Calu3 (cell line): ENCODE data around the gene OPCML. TPM values are rescaled to one million over a fixed set of nuclear protein-coding genes. Genes with fewer than 3 reads are reported as not detected.

Experiments used
- BruUV-seq: library from RNA; stranded (reverse); fragments of 400-500 nt; replicated peaks from 2 replicates; lab custom pipeline; 2021; lab: Mats Ljungman, UMichigan
- CTCF ChIA-PET: fragments of 300-600 bp; sonication (Branson Sonifier 250); formaldehyde crosslinking; loops from one replicate; lab custom pipeline; 2022; ENCODE audit warnings: antibody characterized with exemption; lab: Charles Lee
- DNase-seq: peaks from one replicate; pipeline ENCODE4 v3.0.0; 2022
- H3K27ac Mint-ChIP-seq: one replicate; pipeline ENCODE4 v1.8.0; 2022; ENCODE audit warnings: mixed read lengths; ENCODE audit not compliant: unreplicated experiment
- H3K27me3 Mint-ChIP-seq: one replicate; pipeline ENCODE4 v1.8.0; 2022; ENCODE audit warnings: mixed read lengths; ENCODE audit not compliant: unreplicated experiment
- H3K36me3 Mint-ChIP-seq: one replicate; pipeline ENCODE4 v1.8.0; 2022; ENCODE audit warnings: mild to moderate bottlenecking, moderate library complexity, mixed read lengths; ENCODE audit not compliant: insufficient read depth, unreplicated experiment
- H3K4me1 Mint-ChIP-seq: one replicate; pipeline ENCODE4 v1.8.0; 2022; ENCODE audit warnings: mild to moderate bottlenecking, low read depth, mixed read lengths; ENCODE audit not compliant: unreplicated experiment
- H3K4me3 Mint-ChIP-seq: one replicate; pipeline ENCODE4 v1.8.0; 2022; ENCODE audit warnings: mild to moderate bottlenecking, low read depth, moderate library complexity, mixed read lengths; ENCODE audit not compliant: unreplicated experiment
- H3K9me3 Mint-ChIP-seq: one replicate; pipeline ENCODE4 v1.8.0; 2022; ENCODE audit warnings: low read depth, mixed read lengths; ENCODE audit not compliant: unreplicated experiment
- intact Hi-C: fragments of 100-400 bp; cut with micrococcal nuclease; formaldehyde crosslinking; loops from one replicate; pipeline ENCODE4 v1.10.0; 2022; ENCODE audit not compliant: unreplicated experiment
- total RNA-seq: library from RNA; stranded (reverse); gene quantifications from 2 replicates; pipeline ENCODE4 v1.2.3, GENCODE V29; 2022
- TF ChIP-seq, protein P1 (sequence below): fragments of 200-600 bp; IDR thresholded peaks from one replicate; pipeline ENCODE4 v1.8.0; 2022; ENCODE audit warnings: antibody characterized with exemption; ENCODE audit not compliant: unreplicated experiment

Gene OPCML
- total RNA-seq, 1 experiment from 2014 or later, result not detected

DNA sequence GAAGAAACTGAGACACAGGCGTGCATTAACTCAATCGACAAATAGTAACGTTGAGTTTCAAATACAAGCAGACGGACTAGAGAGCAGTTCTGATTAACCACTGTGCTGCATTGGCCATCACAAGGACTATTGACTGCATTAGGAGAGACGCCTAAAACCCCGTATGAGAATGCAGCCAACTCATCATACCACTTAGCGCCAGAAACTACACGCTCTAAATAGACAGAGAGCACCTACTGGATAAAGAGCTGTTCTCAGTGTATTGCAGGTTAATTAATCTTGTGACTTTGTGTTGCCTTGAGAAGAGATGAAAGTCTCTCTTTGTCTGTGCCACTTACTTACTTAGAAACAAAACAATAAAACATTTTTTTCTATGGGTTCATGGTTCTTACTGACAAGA is 484.0 kb downstream of the OPCML start:
- CTCF ChIA-PET, result no interaction called here
- no peak for DNase-seq
- Mint-ChIP-seq H3K4me1 (no peaks in the 10 kb centered on the region), H3K4me3 (no peak overlapping the region), H3K36me3 (no peaks in the 10 kb centered on the region), H3K27ac (no peak overlapping the region), H3K27me3 (peaks cover 13% of the 10 kb centered on the region), H3K9me3 (peaks cover 11% of the 10 kb centered on the region)
- intact Hi-C loops, result no loop called here
- TF ChIP-seq, protein P1, sequence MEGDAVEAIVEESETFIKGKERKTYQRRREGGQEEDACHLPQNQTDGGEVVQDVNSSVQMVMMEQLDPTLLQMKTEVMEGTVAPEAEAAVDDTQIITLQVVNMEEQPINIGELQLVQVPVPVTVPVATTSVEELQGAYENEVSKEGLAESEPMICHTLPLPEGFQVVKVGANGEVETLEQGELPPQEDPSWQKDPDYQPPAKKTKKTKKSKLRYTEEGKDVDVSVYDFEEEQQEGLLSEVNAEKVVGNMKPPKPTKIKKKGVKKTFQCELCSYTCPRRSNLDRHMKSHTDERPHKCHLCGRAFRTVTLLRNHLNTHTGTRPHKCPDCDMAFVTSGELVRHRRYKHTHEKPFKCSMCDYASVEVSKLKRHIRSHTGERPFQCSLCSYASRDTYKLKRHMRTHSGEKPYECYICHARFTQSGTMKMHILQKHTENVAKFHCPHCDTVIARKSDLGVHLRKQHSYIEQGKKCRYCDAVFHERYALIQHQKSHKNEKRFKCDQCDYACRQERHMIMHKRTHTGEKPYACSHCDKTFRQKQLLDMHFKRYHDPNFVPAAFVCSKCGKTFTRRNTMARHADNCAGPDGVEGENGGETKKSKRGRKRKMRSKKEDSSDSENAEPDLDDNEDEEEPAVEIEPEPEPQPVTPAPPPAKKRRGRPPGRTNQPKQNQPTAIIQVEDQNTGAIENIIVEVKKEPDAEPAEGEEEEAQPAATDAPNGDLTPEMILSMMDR, result no peak
- BruUV-seq, result no TSS peak

DNA sequence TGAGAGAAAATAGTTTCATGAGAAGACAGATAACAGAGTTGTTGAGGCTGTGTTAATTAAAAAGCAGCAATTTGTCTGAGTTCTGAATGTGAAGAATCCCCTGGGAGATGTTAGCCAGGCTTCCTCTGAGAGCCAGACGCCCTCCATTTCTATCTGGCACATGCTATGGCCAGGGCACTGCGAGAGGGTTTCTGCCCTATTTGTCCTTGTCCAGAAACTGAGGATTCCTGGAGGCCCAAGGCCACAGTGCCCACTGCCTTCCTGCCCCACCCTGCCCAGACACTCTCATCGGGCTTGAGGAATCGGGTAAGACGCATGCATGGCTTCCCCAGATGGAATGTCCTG is 484.6 kb downstream of the OPCML start:
- CTCF ChIA-PET, result no interaction called here
- TF ChIP-seq, protein P1, result no peak
- no TSS peak for BruUV-seq
- no peaks in the 10 kb centered on the region for H3K4me1 Mint-ChIP-seq
- H3K27ac Mint-ChIP-seq, result no peak overlapping the region
- no peak overlapping the region for H3K4me3 Mint-ChIP-seq
- intact Hi-C loops, result no loop called here
- no peaks in the 10 kb centered on the region for H3K36me3 Mint-ChIP-seq
- peaks cover 11% of the 10 kb centered on the region for H3K9me3 Mint-ChIP-seq
- no peak for DNase-seq
- H3K27me3 Mint-ChIP-seq, result peaks cover 13% of the 10 kb centered on the region

DNA sequence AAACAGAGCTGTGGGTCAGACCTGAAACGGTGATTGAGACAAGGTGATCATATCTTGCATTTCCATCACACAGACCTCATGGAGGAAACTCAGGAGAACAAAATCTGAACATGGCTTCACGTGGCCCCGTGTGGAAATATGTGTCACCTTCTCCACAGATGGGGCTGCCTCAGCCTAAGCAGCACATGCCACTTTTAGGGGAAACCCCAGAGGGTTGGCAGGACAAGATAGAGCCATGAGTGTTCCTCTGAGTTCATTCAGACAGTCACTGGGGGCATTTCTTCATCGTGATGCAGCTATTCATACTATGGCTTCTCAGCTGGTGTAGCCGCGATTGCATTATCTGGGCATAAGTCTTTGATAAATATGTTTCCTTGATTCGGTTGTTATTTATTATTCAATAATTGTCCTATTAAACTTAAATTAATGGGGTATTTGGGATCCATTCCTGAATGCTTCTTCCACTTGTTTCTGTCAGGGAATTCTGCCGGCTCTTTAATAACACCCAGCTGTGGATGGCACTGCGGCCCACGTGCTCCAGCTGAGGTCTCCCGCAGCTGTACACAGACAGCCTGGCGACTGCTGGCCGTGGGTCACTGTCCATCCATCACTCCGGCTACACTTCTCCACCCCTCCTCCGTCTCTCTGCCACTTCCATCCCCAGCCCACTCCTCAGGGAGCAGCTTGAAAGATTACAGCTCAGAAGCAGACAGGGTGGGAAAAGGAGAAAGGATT is 485.1 kb downstream of the OPCML start:
- CTCF ChIA-PET, result interaction anchor here (0.7 kb wide), 1 partner anchor 1156 kb away, joined by 3 read pairs; no protein-coding TSS in a partner anchor
- TF ChIP-seq, protein P1, result no peak
- H3K36me3 Mint-ChIP-seq, result no peaks in the 10 kb centered on the region
- DNase-seq, result no peak
- no TSS peak for BruUV-seq
- no peaks in the 10 kb centered on the region for H3K4me1 Mint-ChIP-seq
- H3K9me3 Mint-ChIP-seq, result peaks cover 11% of the 10 kb centered on the region
- H3K4me3 Mint-ChIP-seq, result no peak overlapping the region
- no peak overlapping the region for H3K27ac Mint-ChIP-seq
- intact Hi-C loops, result no loop called here
- peaks cover 13% of the 10 kb centered on the region for H3K27me3 Mint-ChIP-seq

DNA sequence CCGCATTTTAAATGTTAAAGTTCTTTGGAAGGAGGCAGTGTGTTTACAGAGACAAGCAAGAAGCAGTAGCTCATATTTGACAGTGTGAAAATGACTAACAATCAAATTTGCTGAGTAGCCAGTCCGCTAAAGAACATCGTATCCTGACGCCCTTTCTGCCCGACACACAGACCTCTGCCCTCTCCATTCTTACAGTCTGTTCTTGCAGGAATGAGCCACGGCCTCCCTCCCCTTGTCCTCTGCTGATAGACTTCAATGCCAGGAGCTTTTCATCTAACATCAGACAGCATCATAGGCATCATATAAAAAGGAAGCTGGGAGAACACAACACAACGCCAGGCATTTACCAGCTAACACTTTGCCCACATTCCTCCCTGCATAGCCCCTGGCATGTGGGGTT is 486.0 kb downstream of the OPCML start:
- CTCF ChIA-PET, result no interaction called here
- Mint-ChIP-seq H3K4me1 (no peaks in the 10 kb centered on the region), H3K27me3 (peaks cover 13% of the 10 kb centered on the region)

More for the DNA sequence above, 486.0 kb downstream of the OPCML start:
- intact Hi-C loops, result no loop called here
- no peak for DNase-seq
- no peak overlapping the region for H3K27ac Mint-ChIP-seq
- H3K36me3 Mint-ChIP-seq, result no peaks in the 10 kb centered on the region
- TF ChIP-seq, protein P1, result no peak
- H3K4me3 Mint-ChIP-seq, result no peak overlapping the region
- no TSS peak for BruUV-seq
- peaks cover 7% of the 10 kb centered on the region for H3K9me3 Mint-ChIP-seq
